Fibroblast of mammary gland (primary cell): Measurements from ENCODE around the gene APOBEC3G.
"Not testable (repeated sequence)": the region's sequence is repeated elsewhere in the genome, so short reads cannot be mapped to it uniquely, and the experiment has no call there.

ENCODE experiments used
- DNase-seq: peaks from one replicate; pipeline ENCODE4 v3.0.0-alpha.2; 2010; ENCODE audit warnings: low read depth
- H3K4me3 ChIP-seq: 2 replicates; pipeline ENCODE4 v1.5.1; 2011; ENCODE audit warnings: low read depth, mild to moderate bottlenecking, low read length, moderate library complexity; ENCODE audit not compliant: control insufficient read depth
- CTCF ChIP-seq: conservative IDR thresholded peaks from 2 replicates; pipeline ENCODE4 v1.5.1; 2011; ENCODE audit warnings: low read depth, low read length, inconsistent platforms; ENCODE audit not compliant: control insufficient read depth, insufficient read depth

Gene APOBEC3G

GRCh38 chr22:39068033-39068785 is 8.9 kb upstream of the APOBEC3G start:
- TF ChIP-seq CTCF = no peak
- no peak overlapping the region for H3K4me3 ChIP-seq
- DNase-seq = no peak

GRCh38 chr22:39070186-39070585 is 6.9 kb upstream of the APOBEC3G start:
- DNase-seq = no peak
- no peak for TF ChIP-seq CTCF
- no peak overlapping the region for H3K4me3 ChIP-seq

- H3K4me3 ChIP-seq, DNase-seq: not testable (repeated sequence)
Observed at GRCh38 chr22:39072581-39072981, 4.5 kb upstream of the APOBEC3G start.

GRCh38 chr22:39073981-39074380 is 3.1 kb upstream of the APOBEC3G start:
- H3K4me3 ChIP-seq = no peak overlapping the region
- no peak for TF ChIP-seq CTCF
- no peak for DNase-seq

GRCh38 chr22:39076155-39077025 is 685 bp upstream of the APOBEC3G start:
- not testable (repeated sequence) for H3K4me3 ChIP-seq, DNase-seq

- not testable (repeated sequence) for DNase-seq
- peak overlapping the region; percentile 43 for H3K4me3 ChIP-seq
Observed at GRCh38 chr22:39077912-39078311, 837 bp downstream of the APOBEC3G start.

- no peak for DNase-seq
- no peak for TF ChIP-seq CTCF
Observed at GRCh38 chr22:39078329-39078728, 1.3 kb downstream of the APOBEC3G start.

GRCh38 chr22:39079054-39079637 is 2.1 kb downstream of the APOBEC3G start:
- DNase-seq = not testable (repeated sequence)

More at GRCh38 chr22:39078329-39078728, 1.3 kb downstream of the APOBEC3G start:
- H3K4me3 ChIP-seq = no peak overlapping the region

More at GRCh38 chr22:39079054-39079637, 2.1 kb downstream of the APOBEC3G start:
- H3K4me3 ChIP-seq = not testable (repeated sequence)
